C4-2B (cell line): ENCODE data around the gene SOX10.

ENCODE experiments used
- H3K27ac ChIP-seq: fragments of 450-650 bp; 2 replicates; pipeline ENCODE4 v1.5.1; 2017
- ZFX ChIP-seq: fragments of 450-650 bp; IDR thresholded peaks from 2 replicates; pipeline ENCODE4 v1.6.1; 2017
- TF ChIP-seq, protein P1 (sequence below): fragments of 450-650 bp; conservative IDR thresholded peaks from 2 replicates; pipeline ENCODE4 v1.5.1; 2017; ENCODE audit warnings: mild to moderate bottlenecking

The SOX10 gene

DNA sequence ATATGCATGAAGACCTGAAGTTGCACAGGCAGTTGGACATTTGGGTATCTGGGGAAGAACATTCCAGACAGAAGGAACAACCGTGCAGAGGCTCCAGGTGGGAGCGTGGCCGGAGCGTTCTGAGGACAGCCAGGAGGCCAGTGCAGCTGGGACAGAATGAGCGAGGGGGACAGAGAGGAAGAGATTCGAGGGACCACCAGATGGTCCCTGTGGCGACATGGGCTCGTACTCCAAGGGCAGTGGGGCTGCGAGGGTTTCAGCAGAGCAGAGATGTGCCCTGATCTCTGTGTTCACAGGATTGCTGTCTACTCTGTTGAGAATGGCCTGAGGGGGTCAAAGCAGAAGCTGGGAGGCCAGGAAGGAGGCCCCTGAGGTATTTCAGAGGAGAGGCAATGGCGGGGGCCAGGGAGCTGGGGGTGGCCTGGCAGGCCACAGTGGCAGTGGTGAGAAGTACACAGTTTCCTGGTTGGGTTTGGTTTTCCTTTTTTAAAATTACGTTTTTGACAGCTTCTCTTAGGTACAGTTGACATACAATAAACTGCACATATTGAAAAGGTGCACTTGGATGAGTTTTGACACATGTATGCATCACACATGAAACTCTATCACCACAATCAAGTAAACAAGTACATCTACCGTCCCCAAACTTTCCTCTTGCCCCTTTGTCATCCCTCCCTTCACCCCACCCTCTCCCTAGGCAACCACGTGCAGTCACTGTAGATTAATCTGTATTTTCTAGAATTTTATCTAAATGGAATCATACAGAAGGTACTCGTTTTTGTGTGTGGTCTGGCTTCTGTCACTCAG, 24.8 kb upstream of the SOX10 start:
- H3K27ac ChIP-seq: no peak overlapping the region
- no peak for TF ChIP-seq ZFX
- TF ChIP-seq, protein P1, sequence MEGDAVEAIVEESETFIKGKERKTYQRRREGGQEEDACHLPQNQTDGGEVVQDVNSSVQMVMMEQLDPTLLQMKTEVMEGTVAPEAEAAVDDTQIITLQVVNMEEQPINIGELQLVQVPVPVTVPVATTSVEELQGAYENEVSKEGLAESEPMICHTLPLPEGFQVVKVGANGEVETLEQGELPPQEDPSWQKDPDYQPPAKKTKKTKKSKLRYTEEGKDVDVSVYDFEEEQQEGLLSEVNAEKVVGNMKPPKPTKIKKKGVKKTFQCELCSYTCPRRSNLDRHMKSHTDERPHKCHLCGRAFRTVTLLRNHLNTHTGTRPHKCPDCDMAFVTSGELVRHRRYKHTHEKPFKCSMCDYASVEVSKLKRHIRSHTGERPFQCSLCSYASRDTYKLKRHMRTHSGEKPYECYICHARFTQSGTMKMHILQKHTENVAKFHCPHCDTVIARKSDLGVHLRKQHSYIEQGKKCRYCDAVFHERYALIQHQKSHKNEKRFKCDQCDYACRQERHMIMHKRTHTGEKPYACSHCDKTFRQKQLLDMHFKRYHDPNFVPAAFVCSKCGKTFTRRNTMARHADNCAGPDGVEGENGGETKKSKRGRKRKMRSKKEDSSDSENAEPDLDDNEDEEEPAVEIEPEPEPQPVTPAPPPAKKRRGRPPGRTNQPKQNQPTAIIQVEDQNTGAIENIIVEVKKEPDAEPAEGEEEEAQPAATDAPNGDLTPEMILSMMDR: no peak

DNA sequence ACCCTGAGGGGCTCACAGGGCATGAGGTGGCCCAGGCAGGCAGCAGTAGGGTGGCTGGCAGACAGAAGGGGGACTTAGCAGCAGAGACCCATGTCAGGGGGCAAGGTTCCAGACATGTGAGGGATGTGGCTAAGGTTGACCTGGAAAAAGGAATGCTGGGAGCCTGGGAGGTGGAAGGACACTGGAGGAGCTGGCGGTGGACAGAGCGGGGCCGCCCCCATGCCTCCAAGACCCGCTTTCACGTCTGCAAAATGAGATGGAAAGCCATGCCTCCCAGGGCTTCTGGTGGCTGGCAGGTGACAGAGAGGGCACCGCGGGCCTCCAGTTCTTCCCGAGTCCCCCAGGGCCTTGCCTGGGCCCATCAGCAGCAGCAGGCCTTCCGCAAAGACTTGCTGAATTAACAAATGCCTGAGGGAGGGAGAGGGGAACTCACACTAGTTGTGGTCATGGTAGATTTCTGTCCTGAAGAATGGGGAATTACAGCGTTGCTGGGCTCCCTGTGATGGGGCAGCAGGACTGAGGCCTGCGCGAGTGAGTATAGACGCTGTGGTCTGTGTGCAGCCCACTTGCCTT, 23.1 kb upstream of the SOX10 start:
- no peak for TF ChIP-seq ZFX
- TF ChIP-seq, protein P1: no peak
- no peak overlapping the region for H3K27ac ChIP-seq

DNA sequence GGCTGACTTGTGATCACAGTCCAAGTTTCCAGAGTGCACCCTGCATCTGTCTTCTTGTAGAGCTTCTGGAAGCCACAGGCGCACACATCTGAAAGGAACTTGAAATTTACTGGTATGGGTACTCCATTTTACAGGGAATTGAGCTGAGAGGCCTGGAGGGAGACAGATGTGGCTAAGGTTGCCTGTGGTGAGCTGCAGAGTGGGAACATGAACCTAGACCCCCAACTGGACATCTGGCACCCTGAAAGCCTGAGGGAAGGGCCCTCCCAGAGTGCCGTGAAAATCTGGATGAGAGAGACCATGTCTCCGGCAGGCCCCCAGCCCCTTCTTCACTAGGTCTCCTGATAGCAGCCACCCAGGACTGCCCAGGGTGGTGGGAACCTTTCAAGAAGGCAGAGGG, 22.6 kb upstream of the SOX10 start:
- TF ChIP-seq, protein P1: no peak
- no peak for TF ChIP-seq ZFX
- H3K27ac ChIP-seq: no peak overlapping the region

DNA sequence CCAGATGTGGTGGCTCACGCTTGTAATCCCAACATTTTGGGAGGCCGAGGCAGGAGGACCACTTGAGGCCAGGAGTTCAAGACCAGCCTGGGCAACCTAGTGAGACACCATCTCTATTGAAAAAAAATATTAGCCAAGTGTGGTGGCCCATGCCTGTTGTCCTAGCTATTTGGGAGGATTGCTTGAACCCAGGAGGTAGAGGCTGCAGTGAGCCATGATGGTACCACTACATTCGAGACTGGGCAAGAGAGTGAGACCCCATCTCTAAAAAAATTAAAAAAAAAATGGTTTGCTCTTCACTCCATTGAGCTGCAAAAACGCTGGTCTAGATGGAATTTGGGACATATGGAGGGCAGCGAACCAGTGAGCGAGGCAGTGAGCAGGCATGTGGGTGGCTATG, 21.6 kb upstream of the SOX10 start:
- no peak for TF ChIP-seq ZFX
- TF ChIP-seq, protein P1: no peak
- no peak overlapping the region for H3K27ac ChIP-seq

DNA sequence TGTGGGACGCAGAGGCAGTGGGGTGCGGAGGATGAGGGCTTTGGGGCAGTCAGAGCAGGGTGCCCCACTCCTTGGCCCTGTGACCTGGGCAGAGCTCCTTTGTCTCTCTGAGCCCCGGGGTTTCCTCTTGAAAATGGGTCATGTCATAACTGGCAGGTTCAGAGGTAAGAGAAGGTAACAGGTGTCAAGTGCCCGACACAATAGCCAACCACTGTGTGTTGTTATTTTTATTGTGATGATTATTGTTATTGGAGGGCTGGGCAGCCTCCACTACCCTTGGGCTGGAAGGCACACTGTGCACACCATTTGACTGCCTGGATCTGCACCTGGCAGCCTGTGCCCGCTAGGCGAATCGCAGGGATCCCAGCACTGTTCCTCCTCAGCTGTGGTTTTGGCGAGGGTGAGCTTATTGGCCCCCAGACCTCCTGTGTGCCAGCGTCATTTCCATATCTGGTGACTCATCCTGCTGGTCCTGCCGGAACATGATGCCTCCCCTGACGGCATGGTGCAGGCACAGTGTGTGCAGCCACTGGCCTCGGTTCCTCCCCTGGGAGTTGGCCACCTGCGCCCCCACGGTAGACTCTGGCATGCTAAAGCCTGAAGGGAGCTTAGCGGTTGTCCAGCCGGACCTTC, 15.4 kb upstream of the SOX10 start:
- no peak overlapping the region for H3K27ac ChIP-seq
- no peak for TF ChIP-seq ZFX
- TF ChIP-seq, protein P1: no peak

DNA sequence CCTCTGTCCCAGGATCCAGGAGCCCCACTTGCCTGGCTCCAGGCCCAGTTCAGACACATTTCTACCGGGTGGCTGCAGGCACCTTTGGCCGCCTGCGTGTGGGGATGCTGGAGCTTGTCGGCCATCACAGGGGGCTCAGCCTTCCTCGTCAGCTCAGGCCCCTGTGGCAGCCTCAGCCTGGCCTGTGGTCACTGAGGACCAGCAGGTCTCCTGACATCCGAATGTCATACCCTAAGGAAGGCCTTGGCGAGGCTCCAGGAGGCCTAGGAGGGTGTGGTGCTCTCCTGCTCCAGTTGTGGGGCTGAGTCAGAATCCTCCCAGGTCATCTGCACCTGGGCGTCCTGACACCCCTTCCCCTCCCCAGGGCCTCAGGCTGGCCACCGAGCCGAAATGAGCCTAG, 14.9 kb upstream of the SOX10 start:
- no peak overlapping the region for H3K27ac ChIP-seq

More for the DNA sequence above, 14.9 kb upstream of the SOX10 start:
- TF ChIP-seq, protein P1: no peak
- TF ChIP-seq ZFX: no peak
